Measurements from ENCODE around the gene IGF2R.

Gene IGF2R

GRCh38 chr6:160115421-160115820, 146.5 kb downstream of the IGF2R start:
- H3K4me2 ChIP-seq (ENCODE audit: low read length), result no peak overlapping the region
- no peaks in the 10 kb centered on the region for H3K79me2 ChIP-seq (ENCODE audit: low read length)
- H3K27ac ChIP-seq (ENCODE audit: low read length), result no peak overlapping the region
- H3K4me1 ChIP-seq (ENCODE audit: low read length), result no peaks in the 10 kb centered on the region
- H3K36me3 ChIP-seq (replicated peaks; ENCODE audit: low read depth, low read length), result peaks cover 6% of the 10 kb centered on the region
- no peaks in the 10 kb centered on the region for H3K9me3 ChIP-seq (ENCODE audit: insufficient read depth, low read length)
- no peak overlapping the region for H2AFZ ChIP-seq (ENCODE audit: low read depth, low read length)
- H3K27me3 ChIP-seq (ENCODE audit: low read depth, low read length), result no peaks in the 10 kb centered on the region
- no peaks in the 10 kb centered on the region for H4K20me1 ChIP-seq (ENCODE audit: insufficient read depth, low read length)
- no peak overlapping the region for H3K4me3 ChIP-seq (ENCODE audit: low read length)
- TF ChIP-seq, protein P1, sequence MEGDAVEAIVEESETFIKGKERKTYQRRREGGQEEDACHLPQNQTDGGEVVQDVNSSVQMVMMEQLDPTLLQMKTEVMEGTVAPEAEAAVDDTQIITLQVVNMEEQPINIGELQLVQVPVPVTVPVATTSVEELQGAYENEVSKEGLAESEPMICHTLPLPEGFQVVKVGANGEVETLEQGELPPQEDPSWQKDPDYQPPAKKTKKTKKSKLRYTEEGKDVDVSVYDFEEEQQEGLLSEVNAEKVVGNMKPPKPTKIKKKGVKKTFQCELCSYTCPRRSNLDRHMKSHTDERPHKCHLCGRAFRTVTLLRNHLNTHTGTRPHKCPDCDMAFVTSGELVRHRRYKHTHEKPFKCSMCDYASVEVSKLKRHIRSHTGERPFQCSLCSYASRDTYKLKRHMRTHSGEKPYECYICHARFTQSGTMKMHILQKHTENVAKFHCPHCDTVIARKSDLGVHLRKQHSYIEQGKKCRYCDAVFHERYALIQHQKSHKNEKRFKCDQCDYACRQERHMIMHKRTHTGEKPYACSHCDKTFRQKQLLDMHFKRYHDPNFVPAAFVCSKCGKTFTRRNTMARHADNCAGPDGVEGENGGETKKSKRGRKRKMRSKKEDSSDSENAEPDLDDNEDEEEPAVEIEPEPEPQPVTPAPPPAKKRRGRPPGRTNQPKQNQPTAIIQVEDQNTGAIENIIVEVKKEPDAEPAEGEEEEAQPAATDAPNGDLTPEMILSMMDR (IDR thresholded peaks at IDR 0.05; ENCODE audit: low read depth, low read length), result no peak
- no peak for TF ChIP-seq EZH2phosphoT487 (IDR thresholded peaks at IDR 0.05; ENCODE audit: low read depth)
- H3K9ac ChIP-seq (ENCODE audit: low read length), result no peak overlapping the region

- no peaks in the 10 kb centered on the region for H3K4me1 ChIP-seq (ENCODE audit: low read length)
These were observed 147.5 kb downstream of the IGF2R start for GRCh38 chr6:160116411-160116810.

DNA sequence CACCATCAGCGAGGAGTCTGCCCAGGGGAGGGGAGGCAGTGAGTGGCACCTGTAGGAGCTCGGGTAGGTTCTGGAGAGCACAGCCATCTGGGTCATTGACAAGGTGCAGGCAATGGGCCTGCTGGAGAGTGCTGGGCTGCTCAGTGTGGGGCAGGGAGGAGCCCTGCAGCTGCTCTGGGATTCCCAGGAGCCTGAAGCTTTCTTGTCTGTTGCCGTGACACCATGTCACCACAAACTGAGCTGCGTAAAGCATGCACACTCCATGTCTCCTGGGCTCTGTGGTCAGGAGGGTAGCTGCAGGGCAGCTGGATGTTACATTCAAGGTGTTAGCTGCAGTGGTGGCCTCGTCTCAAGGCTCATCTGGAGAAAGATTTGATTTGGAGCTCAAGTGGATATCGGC, 148.3 kb downstream of the IGF2R start:
- Histone ChIP-seq H3K36me3 (replicated peaks; ENCODE audit: low read depth, low read length) (peaks cover 6% of the 10 kb centered on the region), H3K9me3 (ENCODE audit: insufficient read depth, low read length) (no peaks in the 10 kb centered on the region), H2AFZ (ENCODE audit: low read depth, low read length) (no peak overlapping the region), H4K20me1 (ENCODE audit: insufficient read depth, low read length) (no peaks in the 10 kb centered on the region), H3K79me2 (ENCODE audit: low read length) (no peaks in the 10 kb centered on the region), H3K9ac (ENCODE audit: low read length) (no peak overlapping the region), H3K27ac (ENCODE audit: low read length) (no peak overlapping the region), H3K4me2 (ENCODE audit: low read length) (no peak overlapping the region), H3K4me3 (ENCODE audit: low read length) (no peak overlapping the region), H3K27me3 (ENCODE audit: low read depth, low read length) (no peaks in the 10 kb centered on the region), H3K4me1 (ENCODE audit: low read length) (no peaks in the 10 kb centered on the region)
- TF ChIP-seq, protein P1 (IDR thresholded peaks at IDR 0.05; ENCODE audit: low read depth, low read length), result no peak
- no peak for TF ChIP-seq EZH2phosphoT487 (IDR thresholded peaks at IDR 0.05; ENCODE audit: low read depth)

More at GRCh38 chr6:160116411-160116810, 147.5 kb downstream of the IGF2R start:
- Histone ChIP-seq H4K20me1 (ENCODE audit: insufficient read depth, low read length) (no peaks in the 10 kb centered on the region), H3K27ac (ENCODE audit: low read length) (no peak overlapping the region), H3K4me2 (ENCODE audit: low read length) (no peak overlapping the region), H3K4me3 (ENCODE audit: low read length) (no peak overlapping the region), H3K27me3 (ENCODE audit: low read depth, low read length) (no peaks in the 10 kb centered on the region), H3K9ac (ENCODE audit: low read length) (no peak overlapping the region), H3K9me3 (ENCODE audit: insufficient read depth, low read length) (no peaks in the 10 kb centered on the region), H2AFZ (ENCODE audit: low read depth, low read length) (no peak overlapping the region), H3K36me3 (replicated peaks; ENCODE audit: low read depth, low read length) (peaks cover 6% of the 10 kb centered on the region), H3K79me2 (ENCODE audit: low read length) (no peaks in the 10 kb centered on the region)
- no peak for TF ChIP-seq EZH2phosphoT487 (IDR thresholded peaks at IDR 0.05; ENCODE audit: low read depth)
- TF ChIP-seq, protein P1 (IDR thresholded peaks at IDR 0.05; ENCODE audit: low read depth, low read length), result no peak

GRCh38 chr6:160118620-160119229, 149.8 kb downstream of the IGF2R start:
- Histone ChIP-seq H3K27ac (ENCODE audit: low read length) (no peak overlapping the region), H3K27me3 (ENCODE audit: low read depth, low read length) (no peaks in the 10 kb centered on the region), H3K9ac (ENCODE audit: low read length) (no peak overlapping the region), H3K4me3 (ENCODE audit: low read length) (no peak overlapping the region), H3K79me2 (ENCODE audit: low read length) (no peaks in the 10 kb centered on the region), H3K9me3 (ENCODE audit: insufficient read depth, low read length) (no peaks in the 10 kb centered on the region), H3K4me1 (ENCODE audit: low read length) (no peaks in the 10 kb centered on the region), H3K4me2 (ENCODE audit: low read length) (no peak overlapping the region), H3K36me3 (replicated peaks; ENCODE audit: low read depth, low read length) (peaks cover 6% of the 10 kb centered on the region), H2AFZ (ENCODE audit: low read depth, low read length) (no peak overlapping the region), H4K20me1 (ENCODE audit: insufficient read depth, low read length) (no peaks in the 10 kb centered on the region)
- TF ChIP-seq, protein P1 (IDR thresholded peaks at IDR 0.05; ENCODE audit: low read depth, low read length), result no peak
- no peak for TF ChIP-seq EZH2phosphoT487 (IDR thresholded peaks at IDR 0.05; ENCODE audit: low read depth)
